ENCODE results near the gene SLC39A11.
"Not testable (repeated sequence)": the region's sequence is repeated elsewhere in the genome, so short reads cannot be mapped to it uniquely, and the experiment has no call there.

Gene SLC39A11

GRCh38 chr17:73135766-73136165 lies 43.3 kb upstream of the SLC39A11 start:
- Histone ChIP-seq H3K36me3 (replicated peaks) (no peaks in the 10 kb centered on the region), H3K27me3 (replicated peaks) (no peaks in the 10 kb centered on the region), H3K27ac (no peak overlapping the region), H3K4me3 (ENCODE audit: low read depth, low read length) (no peak overlapping the region)
- DNase-seq = no peak
- in situ Hi-C loops (cut with HindIII; ENCODE audit: low pct_ligation_motif_present, low sequenced_read_pairs) = no loop called here
- no peak for TF ChIP-seq CTCF (IDR thresholded peaks at IDR 0.05; ENCODE audit: low read depth, low read length, missing control alignments)

GRCh38 chr17:73133911-73134649 lies 41.6 kb upstream of the SLC39A11 start:
- TF ChIP-seq CTCF (IDR thresholded peaks at IDR 0.05; ENCODE audit: low read depth, low read length, missing control alignments) = no peak
- Histone ChIP-seq H3K27me3 (replicated peaks) (no peaks in the 10 kb centered on the region), H3K36me3 (replicated peaks) (no peaks in the 10 kb centered on the region)

GRCh38 chr17:73132085-73132492 lies 39.6 kb upstream of the SLC39A11 start:
- Histone ChIP-seq H3K4me3 (ENCODE audit: low read depth, low read length) (no peak overlapping the region), H3K27ac (no peak overlapping the region), H3K27me3 (replicated peaks) (no peaks in the 10 kb centered on the region), H3K36me3 (replicated peaks) (no peaks in the 10 kb centered on the region)
- in situ Hi-C loops (cut with HindIII; ENCODE audit: low pct_ligation_motif_present, low sequenced_read_pairs) = no loop called here
- DNase-seq = no peak
- TF ChIP-seq CTCF (IDR thresholded peaks at IDR 0.05; ENCODE audit: low read depth, low read length, missing control alignments) = no peak

More at GRCh38 chr17:73133911-73134649, 41.6 kb upstream of the SLC39A11 start:
- no peak for DNase-seq
- in situ Hi-C loops (cut with HindIII; ENCODE audit: low pct_ligation_motif_present, low sequenced_read_pairs) = no loop called here
- Histone ChIP-seq H3K27ac (no peak overlapping the region), H3K4me3 (ENCODE audit: low read depth, low read length) (no peak overlapping the region)

- H3K36me3 ChIP-seq (replicated peaks); H3K27ac ChIP-seq; H3K27me3 ChIP-seq (replicated peaks); H3K4me3 ChIP-seq (ENCODE audit: low read depth, low read length); in situ Hi-C loops (cut with HindIII; ENCODE audit: low pct_ligation_motif_present, low sequenced_read_pairs); DNase-seq: not testable (repeated sequence)
These were observed 39.0 kb upstream of the SLC39A11 start for GRCh38 chr17:73131439-73131838.

GRCh38 chr17:73130977-73131376 lies 38.5 kb upstream of the SLC39A11 start:
- TF ChIP-seq CTCF (IDR thresholded peaks at IDR 0.05; ENCODE audit: low read depth, low read length, missing control alignments) = no peak
- Histone ChIP-seq H3K36me3 (replicated peaks) (no peaks in the 10 kb centered on the region), H3K27me3 (replicated peaks) (no peaks in the 10 kb centered on the region), H3K4me3 (ENCODE audit: low read depth, low read length) (no peak overlapping the region), H3K27ac (no peak overlapping the region)
- no peak for DNase-seq
- in situ Hi-C loops (cut with HindIII; ENCODE audit: low pct_ligation_motif_present, low sequenced_read_pairs) = no loop called here

- Histone ChIP-seq H3K36me3 (replicated peaks) (no peaks in the 10 kb centered on the region), H3K4me3 (ENCODE audit: low read depth, low read length) (no peak overlapping the region), H3K27me3 (replicated peaks) (no peaks in the 10 kb centered on the region), H3K27ac (no peak overlapping the region)
- TF ChIP-seq CTCF (IDR thresholded peaks at IDR 0.05; ENCODE audit: low read depth, low read length, missing control alignments) = no peak
- DNase-seq = no peak
- in situ Hi-C loops (cut with HindIII; ENCODE audit: low pct_ligation_motif_present, low sequenced_read_pairs) = no loop called here
These were observed 36.0 kb upstream of the SLC39A11 start for GRCh38 chr17:73128496-73128895.
